Measurements from ENCODE around the gene PIGP.
"Not testable (repeated sequence)": the region's sequence is repeated elsewhere in the genome, so short reads cannot be mapped to it uniquely, and the experiment has no call there.

PIGP gene

DNA sequence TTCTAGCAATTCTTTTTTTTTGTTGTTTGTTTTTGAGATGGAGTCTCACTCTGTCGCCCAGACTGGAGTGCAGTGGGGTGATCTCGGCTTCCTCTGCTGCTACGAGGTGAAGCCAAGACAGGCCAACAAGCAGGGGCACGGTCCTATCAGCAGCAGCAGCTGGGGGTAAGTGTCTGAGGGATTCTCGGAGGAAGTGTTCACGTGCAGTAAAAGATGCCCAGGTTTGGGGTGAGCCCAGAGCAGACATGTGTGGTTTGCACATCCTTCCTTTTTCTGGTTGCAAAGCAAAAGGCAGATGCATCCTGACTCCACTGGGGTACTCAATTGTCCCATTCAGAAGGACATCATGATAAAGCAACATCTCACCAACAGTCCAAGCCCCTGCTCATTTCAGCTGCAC is 27.7 kb downstream of the PIGP start:
- DNase-seq (ENCODE audit: low spot score): no peak

DNA sequence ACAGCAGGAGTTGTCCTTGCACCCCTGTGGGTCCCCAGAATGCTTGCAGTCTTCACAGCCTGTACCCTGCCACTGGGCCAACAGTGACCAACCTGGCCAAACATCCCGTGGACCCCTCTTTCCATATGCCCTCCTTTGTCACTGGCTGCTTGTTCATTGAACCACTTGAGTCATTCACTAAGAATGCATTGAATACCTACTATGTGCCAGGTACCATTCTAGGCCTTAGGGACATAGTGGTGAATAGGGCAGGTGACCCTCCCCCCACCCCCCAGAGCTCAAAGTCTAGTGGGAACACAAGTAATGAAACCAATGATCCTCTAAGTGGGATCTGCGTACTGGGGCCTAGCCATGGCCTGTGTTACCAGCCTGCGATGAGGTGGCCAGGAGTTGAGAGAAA is 28.2 kb downstream of the PIGP start:
- DNase-seq (ENCODE audit: low spot score): no peak

DNA sequence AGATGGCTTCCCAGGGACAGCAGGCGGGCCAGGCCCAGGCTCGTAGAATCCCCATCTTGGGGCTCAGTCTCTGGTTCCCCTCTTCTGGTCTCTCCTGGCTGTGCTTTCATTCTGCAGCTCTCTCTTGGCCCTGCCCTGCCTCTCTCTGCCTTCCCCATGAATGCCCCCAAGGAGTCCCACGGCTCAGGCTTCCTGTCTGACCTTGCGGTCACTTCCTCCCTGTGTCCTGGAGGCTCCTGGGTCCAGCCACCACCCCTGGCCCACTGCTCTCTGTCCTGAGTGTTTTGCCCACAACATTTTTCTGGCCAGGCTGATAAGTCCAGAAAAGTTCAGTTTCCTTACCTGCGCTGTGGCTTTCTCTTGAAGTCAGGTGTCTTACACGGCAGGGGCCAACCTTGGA is 29.1 kb downstream of the PIGP start:
- DNase-seq (ENCODE audit: low spot score): no peak

DNA sequence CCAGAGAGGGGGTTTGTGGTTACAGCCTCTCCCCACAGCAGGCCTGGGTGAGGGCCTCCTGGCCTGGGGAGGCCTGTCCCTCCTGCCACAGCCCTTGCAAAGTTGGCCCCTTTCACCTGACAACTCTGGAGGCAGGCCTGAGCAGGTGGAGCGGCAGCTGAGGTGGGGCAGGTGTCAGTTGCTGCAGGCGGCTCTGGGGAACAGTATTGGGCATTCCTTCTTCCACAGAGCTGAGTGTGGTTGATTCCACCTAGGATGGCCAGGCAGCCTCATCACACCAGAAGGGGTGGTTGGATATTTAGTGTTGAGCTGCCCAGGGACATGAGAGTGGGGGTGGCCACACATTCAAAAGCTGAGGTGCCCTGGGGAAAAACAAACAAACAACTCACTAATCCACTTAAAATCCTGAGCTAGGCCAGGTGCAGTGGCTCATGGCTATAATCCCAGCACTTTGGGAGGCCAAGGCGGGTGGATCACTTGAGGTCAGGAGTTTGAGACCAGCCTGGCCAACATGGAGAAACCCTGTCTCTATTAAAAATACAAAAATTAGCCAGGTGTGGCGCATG is 31.1 kb downstream of the PIGP start:
- DNase-seq (ENCODE audit: low spot score): no peak

DNA sequence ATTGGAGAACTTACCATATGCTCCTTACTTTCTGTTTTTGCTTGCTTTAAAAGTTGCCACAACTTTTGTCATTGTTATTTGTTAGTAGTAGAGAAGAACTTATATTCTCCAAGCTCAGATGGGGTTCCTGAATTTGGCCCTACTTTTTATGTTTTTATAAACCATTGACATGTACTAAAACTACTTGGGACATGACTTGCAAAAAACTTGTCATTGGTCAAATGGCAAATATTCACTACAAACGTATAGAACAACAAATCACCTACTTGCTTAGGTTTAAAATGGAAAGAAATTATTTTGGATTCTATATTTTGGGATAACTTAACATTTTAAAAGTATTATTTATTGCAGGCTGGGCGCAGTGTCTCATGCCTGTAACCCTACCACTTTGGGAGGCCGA is 32.7 kb downstream of the PIGP start:
- DNase-seq (ENCODE audit: low spot score): no peak

DNA sequence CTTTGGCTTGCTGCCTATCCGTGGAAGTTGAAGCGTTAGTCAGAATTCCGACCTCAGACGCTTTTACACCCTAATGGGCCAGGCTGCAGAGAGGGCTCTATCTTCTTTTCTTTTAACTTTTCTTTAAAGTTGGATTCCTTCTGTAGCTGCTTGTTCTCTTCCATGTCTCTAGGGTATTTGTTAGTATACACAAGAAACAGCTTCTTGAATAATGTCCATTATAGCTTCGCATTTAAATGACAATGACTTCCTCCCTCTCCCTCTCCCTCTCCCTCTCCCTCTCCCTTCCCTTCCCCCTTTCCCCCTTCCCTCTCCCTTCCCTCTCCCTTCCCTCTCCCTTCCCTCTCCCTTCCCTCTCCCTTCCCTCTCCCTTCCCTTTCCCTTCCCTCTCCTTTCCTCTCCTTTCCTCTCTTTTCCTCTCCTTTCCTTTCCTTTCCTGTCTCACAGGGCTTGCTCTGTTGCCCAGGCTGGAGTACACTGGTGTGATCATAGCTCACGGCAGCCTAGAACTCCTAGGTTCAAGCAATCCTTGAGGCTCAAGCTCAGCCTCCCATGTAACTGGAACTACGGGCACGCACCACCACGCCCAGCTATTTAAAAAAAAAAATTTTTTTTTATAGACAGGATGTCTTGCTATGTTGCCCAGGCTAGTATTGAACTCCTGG is 33.3 kb downstream of the PIGP start:
- DNase-seq (ENCODE audit: low spot score): no peak

DNA sequence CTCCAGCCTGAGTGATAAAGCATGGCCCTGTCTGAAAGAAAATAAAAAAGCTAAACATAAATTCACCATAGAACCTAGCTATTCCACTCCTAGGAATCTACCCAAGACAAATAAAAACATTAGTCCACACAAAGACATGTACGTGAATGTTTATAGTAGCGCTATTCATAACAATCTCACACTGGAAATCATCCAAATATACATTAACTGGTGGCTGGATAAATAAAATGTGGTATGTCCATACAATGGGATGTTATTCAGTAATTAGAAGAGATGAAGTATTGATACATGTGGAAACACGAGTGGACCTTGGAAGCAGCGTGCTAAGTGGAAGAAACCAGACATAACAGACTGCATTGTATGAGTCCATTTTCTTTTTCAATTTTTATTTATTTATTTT is 36.7 kb downstream of the PIGP start:
- no peak for DNase-seq (ENCODE audit: low spot score)

DNA sequence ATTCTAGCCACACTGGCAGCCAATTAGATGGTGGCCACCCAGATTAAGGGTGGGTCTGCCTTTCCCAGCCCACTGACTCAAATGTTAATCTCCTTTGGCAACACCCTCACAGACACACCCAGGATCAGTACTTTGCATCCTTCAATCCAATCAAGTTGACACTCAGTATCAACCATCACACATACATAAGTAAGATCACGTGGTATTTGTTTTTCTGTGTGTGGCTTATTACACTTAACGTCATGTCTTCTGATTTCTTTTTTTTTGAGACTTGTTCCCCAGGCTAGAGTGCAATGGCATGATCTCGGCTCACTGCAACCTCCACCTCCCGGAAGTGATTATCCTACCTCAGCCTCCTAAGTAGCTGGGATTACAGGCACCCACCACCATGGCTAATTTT is 38.5 kb downstream of the PIGP start:
- not testable (repeated sequence) for DNase-seq (ENCODE audit: low spot score)

DNA sequence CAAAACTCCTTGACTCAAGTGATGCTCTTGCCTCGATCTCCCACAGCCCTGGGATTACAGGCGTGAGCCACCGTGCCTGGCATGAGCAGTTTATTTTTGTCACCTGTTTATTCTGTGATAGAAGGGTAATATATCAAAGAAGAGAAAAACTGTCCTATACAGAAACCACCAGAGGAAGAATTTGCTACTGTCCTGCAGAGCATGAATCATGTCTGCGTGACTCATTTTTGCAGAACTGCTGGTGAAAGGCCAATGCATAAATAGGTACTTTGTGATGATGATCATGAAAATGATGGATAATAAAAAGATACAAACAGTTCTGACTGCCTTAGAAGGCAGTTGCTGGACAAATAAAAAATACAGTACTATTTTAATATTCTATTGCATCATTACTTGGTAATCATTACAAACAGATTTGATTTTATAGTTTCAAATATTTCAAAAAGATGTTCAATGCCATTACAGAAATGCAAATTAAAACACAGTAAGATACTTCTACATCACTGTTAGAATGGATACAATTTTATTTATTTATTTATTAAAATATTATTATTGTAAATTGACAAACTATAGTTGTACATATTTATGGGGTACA is 39.9 kb downstream of the PIGP start:
- no peak for DNase-seq (ENCODE audit: low spot score)

DNA sequence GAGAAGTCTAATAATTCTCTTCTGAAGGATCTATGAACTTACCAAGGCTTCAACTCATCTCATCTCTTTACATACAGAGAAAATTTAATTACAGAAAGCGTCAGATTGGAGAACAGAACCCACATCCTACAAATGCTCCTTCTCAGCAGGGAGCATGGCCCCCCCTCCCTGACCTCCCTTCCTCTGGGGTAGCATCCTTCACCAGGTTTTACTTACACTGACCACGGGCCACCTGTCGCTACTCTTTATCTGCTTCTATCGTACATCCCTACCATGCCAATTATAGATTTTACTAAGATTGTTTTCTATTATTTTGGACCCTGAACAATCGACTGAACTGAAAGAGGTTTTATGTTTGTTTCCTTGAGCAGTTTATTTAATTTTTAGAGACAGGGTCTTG is 40.6 kb downstream of the PIGP start:
- no peak for DNase-seq (ENCODE audit: low spot score)

DNA sequence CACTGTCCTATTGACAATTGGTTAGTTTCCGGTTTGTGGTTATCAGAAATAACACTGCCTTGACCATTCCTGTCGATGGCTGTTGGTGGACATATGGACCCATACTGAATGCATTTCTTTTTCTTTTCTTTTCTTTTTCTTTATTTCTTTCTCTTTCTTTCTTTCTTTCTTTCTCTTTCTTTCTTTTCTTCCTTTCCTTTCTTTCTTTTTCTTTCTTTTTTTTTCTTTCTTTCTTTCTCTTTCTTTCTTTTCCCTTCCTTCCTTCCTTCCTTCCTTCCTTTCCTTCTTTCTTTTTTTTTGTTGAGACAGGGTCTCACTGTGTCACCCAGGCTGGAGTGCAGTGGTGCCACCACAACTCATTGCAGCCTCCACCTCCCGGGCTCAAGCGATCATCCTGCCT is 42.0 kb downstream of the PIGP start:
- DNase-seq (ENCODE audit: low spot score): no peak

DNA sequence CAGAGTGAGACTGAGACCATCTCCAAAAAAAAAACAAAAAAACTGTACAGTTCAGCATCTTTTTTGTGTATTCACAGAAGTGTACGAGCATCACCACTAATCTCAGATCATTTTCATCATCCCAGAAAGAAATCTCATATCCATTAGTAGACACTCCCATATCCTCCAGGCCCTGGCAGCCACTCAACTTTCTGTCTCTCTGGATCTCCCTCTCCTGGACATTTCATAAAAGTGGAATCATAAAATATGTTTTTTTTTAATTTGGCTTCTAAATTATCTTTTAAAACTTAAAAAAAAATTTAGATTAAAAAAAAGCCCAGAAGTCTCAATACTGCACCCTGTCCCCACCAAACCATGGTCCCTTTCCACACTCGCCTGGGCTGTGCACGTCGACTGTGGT is 44.3 kb downstream of the PIGP start:
- DNase-seq (ENCODE audit: low spot score): no peak

DNA sequence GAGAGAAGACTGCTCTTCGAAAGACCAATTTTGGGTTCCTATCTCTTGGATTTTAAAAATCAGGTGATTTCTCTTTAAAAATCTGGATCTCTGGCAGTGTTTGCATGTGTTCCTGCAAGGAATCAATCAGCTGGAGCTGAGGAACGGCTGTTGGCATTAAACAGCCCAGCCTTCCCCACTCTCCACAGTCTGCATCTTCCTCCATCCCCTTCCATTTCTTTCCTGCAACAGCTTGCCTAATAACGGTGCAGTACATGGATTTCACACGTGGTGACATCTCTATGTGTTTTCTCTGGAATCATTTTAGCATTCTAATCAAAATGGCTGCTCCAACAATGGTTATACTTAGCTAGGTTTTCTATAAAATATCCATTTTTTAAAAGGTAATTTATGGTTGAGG is 46.4 kb downstream of the PIGP start:
- no peak for DNase-seq (ENCODE audit: low spot score)

DNA sequence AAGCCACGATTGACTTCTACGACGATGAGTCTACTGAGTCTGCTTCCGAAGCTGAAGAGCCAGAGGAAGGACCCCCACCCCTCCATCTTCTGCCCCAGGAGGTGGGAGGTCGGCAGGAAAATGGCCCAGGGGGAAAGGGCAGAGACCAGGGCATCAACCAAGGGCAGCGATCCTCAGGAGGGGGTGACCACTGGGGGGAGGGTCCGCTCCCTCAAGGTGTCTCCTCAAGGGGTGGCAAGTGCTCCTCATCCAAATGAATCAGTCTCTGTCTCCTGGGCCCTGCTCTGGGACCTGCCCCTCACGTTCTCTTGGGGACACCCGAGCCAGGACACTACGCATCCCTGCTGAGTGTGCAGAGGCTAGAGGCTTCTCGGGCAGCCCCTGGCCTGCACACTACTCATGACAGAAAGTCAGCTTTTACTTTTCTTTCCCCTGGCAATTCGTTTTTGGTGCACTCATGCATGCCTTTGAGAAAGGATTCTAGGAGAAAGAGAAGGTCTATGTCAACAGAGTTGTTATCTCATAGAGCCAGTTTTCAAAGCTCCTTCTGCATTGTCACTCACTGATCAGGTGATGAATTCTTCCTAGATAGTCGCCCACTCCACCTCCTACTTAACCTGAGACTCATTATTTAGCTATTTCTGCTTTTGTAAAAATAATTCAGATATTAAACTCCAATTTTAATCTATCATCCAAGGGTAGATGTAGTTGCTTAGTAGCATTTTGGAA is 54.8 kb downstream of the PIGP start:
- DNase-seq (ENCODE audit: low spot score): no peak

Small RNA genes lying within 50 kb of the gene (small RNA-seq; reads per million reads assigned to genes)
- 0 reads per million in 2 experiments for gene RNU6-696P

Measured in SK-N-DZ (cell line).